IPS-11a (cell line): ENCODE measurements around the gene GNA15.
"Not testable (repeated sequence)": the region's sequence is repeated elsewhere in the genome, so short reads cannot be mapped to it uniquely, and the experiment has no call there.

Experiments
- H3K4me3 ChIP-seq: one replicate; pipeline ENCODE4 v1.5.1; 2013; ENCODE audit warnings: low read depth, low read length, control low read depth

Gene GNA15, protein sequence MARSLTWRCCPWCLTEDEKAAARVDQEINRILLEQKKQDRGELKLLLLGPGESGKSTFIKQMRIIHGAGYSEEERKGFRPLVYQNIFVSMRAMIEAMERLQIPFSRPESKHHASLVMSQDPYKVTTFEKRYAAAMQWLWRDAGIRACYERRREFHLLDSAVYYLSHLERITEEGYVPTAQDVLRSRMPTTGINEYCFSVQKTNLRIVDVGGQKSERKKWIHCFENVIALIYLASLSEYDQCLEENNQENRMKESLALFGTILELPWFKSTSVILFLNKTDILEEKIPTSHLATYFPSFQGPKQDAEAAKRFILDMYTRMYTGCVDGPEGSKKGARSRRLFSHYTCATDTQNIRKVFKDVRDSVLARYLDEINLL

DNA sequence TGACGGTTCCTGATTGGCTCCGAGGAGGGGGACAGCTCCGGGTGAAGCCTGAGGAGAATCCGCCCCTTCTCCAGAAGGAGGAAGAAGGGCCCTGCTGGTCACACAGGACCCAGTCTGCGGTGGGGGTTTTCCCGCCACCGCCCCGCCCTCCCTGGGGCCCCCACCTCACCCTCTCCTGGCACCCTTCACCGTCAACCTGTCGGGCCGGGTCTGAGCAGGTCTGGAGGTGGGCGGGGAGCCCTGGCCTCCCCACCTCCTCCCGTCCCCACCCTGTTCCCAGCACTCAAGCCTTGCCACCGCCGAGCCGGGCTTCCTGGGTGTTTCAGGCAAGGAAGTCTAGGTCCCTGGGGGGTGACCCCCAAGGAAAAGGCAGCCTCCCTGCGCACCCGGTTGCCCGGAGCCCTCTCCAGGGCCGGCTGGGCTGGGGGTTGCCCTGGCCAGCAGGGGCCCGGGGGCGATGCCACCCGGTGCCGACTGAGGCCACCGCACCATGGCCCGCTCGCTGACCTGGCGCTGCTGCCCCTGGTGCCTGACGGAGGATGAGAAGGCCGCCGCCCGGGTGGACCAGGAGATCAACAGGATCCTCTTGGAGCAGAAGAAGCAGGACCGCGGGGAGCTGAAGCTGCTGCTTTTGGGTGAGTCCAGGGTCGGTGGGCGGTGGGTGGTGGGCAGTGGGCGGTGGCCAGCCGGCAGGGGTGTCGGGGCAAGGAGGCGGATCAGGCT, at the start of gene GNA15:
Gene GNA15, plus strand, starts transcription at position 73 of the 723 bp plus-strand sequence. Its CDS starts 418 bp downstream, at position 491.
- no peak within 1 kb of the TSS for H3K4me3 ChIP-seq

DNA sequence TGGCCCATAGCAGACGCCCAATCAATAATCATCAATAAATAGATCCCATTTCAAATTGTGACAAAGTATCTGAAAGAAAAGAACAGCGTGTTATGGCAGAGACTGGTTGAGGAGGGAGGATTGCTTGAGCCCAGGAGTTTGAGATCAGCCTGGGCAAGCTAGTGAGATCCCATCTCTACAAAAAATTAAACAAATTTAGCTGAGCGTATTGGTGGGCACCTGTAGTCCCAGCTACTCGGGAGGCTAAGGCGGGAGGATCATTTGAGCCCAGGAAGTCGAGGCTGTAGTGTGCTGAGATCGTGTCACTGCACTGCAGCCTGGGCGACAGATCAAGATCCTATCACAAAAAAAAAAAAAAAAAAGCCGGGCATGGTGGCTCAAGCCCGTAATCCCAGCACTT, 48.1 kb upstream of the GNA15 start:
- no peak overlapping the region for H3K4me3 ChIP-seq

DNA sequence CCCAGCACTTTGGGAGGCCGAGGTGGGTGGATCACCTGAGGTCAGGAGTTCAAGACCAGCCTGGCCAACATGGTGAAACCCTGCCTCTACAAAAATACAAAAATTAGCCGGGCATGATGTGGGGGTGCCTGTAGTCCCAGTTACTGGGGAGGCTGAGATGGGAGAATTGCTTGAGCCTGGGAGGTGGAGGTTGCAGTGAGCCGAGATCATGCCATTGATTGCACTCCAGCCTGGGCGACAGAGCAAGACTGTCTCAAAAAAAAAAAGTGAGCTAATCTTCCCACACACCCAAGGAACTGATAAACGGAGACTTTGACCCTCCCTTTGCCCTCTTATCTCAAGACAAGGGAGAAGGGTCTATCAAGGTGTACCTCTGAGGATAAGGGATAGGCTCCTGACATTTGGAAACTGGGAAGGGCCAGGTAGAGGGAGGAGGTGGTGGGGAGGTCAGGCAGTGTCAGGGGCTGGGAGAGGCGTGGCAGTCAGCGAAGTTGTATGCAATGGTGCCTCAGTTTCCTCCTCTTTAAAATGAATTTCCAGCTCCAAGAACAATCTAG, 46.5 kb upstream of the GNA15 start:
- not testable (repeated sequence) for H3K4me3 ChIP-seq

DNA sequence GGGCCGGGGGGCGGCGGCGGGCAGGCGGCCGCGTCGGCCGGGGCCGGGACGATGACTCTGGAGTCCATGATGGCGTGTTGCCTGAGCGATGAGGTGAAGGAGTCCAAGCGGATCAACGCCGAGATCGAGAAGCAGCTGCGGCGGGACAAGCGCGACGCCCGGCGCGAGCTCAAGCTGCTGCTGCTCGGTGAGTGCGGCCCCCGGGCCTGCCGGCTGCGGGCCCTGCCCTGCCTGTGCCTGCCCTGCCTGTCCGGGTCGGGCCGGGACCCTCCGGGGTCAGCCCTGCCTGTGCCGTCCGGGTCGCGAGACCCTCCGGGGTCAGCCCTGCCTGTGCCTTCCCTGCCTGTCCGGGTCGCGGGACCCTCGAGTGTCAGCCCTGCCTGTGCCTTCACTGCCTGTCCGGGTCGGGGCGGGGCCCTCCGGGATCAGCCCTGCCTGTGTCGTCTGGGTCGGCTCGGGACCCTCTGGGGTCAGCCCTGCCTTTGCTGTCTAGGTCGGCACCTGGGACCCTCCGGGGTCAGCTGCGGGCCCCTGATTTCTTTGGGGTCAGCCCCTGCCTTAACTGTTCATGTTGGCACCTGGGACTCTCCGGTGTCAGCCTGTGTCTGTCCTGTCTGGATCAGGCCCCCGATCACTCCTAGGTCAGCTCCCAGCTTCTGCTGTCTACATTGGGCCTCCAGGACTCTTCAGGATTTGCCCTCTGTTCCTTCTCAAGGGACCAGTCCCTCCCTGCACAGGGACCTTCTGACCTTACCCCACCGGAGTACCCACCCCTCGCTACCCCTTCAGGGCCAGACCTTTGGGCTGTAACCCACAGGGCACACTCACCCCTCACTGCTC, 41.0 kb upstream of the GNA15 start:
- peak overlapping the region; percentile 83 for H3K4me3 ChIP-seq

DNA sequence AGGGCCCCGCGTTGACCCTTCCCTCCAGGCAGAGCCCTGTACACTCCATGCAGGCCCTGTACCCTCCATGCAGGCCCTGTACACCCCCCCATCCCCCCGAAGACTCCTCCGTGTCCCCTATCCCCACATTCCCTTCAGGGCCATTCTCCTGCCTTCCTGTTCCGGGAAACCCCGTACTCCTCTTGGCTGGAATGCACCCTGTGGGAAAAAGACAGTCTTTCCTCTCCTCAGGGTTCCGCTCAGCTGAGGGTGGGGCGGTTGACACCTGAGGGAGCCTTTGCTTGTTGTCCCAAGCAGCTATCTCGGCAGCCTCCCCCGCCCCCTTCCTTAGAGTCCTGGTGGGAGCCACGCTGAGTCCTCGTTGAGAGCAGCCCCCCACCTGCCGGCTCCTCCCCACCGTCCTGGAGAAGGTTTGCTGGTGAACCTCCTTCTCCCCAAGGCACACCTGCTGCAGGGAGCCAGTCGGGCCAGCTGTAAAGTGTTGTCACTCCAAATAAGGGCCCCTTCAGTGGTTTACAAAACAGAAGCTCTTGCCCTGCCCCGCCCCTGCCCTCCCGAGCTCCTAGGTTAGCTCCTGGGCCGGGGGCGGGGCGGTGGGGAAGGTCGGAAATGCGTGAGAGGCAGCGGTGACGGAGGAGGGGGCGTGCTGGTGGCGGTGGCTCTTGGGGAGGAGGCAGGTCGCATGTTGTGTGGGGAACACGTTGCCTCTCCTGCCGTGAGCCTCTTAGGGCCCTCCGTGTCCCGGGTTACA, 40.2 kb upstream of the GNA15 start:
- H3K4me3 ChIP-seq, result peak overlapping the region; percentile 83

DNA sequence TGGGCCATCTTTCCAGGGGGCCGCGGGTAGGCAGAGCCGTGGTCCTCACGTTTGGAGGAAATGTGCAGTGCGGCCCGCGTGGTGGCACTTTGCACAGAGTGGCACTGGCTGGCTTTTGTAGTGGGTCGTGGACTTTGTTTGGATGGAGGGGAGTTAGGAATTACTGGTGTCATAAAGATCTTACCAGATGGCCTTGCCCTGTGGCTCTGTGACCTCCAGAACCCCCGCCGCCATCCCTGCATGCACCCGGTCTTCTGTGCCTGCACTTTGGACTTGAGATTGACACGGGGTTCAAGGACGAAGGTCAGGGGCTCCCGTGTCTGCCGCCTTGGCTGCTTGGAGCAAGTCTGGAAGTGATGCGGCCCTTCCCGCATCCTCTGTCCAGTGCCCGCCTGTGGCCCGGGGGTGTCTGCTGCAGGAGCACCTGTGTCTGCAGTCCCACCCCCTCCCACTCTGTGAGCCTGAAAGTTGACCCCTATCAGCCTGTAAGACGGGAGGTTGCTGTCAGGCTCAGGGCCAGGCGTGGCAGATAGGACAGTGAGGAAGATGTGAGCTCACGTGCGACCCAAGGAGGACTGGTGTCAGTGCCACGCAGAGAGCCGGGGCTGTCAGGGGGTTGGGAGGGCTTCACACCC, 39.4 kb upstream of the GNA15 start:
- H3K4me3 ChIP-seq, result peak overlapping the region; percentile 6

DNA sequence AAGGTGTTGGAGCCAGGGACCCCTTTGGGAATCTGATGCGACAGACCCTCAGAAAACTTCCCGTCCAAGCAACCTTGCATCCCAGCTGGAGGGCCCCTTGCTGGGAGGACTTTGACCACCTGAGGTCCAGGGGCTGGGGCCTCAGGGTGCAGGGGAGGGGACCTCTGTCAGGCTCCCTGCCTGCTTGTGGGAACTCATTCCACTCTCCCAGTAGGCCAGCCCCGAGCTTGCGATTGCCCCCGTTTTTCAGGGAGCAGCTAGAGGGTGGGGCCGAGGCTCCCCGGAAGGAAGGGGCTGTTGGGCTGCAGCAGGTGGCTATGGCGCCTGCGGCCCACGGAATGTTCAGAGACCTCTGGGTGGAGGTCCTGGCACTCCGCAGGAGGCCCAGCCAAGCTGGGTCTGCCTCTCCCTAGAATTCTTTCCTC, 38.9 kb upstream of the GNA15 start:
- no peak overlapping the region for H3K4me3 ChIP-seq

DNA sequence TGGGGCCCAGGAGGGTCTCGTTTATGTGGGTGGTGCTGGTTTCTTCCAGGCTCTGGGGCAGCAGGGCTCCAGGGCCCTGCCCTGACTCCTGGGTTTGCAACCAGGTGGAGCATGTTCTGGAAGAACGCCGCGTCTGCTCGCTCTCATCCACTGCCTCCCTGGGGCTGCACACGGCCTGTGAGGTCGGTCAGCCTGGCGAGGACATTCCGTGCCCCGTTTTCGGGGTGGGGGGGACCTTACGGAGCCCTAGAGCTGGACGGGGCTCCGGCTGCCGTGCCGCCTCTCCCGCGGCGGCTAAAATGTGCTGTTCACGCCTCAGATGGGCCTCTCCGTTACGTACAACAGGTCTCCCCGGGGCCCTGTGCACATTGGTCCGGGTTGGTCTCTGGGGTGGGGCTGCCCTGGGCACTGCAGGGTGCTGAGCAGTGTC, 38.4 kb upstream of the GNA15 start:
- H3K4me3 ChIP-seq, result no peak overlapping the region

DNA sequence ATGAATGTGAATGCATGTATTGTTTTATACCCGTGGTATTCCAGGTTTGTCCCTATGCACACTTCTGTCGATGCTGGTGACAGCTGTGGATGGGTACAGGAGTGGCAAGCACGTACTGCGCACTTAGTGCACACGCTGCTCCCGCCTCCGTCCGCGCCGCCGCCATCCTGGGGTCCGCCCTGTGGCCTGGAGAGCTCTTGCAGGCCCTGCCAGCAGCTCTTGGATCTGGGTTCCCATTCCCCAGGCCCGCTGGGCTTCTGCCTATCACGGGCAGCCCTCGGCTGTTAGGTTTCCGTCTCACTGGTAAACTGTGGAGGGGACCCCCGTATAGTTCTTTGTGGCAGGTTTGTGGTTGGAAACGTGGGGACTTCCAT, 37.7 kb upstream of the GNA15 start:
- H3K4me3 ChIP-seq, result no peak overlapping the region

DNA sequence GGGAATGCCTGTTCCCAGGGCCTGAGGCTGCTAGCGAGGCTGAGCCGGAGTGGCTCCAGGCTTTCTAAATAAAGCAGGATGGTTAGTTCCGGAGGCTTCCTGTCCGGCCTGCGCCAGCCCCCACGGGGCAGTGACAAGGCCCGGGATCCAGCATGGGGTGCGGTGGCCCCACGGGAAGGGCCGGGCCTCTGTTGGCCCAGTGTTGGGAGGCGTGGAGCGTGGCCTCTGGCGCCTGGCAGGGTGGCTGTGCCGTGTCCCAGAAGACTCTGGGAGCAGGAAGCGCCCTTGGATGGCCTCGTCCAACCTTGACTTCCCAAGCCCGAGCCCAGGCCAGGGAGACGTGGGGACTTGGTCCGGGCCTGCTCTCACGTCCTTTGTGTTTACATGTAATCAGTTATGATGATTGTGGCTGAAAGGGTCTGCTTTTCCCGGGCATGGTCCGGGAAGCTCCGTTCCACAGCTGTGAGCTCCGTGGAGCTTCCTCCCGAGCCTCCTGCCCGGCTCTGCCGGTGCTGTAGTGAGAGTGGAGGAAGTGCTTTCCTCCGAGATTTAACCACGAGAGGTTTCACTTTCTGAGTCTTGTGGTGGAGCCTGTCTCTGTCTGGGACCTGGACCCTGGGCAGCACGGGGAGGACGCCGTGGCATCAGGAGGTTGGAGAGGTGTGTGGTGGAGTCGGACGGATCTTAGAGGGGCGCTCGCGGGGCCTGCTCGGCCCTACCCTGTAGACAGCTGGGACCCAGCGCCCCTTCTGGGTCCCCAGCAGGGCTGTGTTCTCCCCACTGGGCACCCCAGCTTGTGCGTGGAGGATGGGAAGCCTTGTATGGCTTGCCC, 37.1 kb upstream of the GNA15 start:
- H3K4me3 ChIP-seq, result no peak overlapping the region

DNA sequence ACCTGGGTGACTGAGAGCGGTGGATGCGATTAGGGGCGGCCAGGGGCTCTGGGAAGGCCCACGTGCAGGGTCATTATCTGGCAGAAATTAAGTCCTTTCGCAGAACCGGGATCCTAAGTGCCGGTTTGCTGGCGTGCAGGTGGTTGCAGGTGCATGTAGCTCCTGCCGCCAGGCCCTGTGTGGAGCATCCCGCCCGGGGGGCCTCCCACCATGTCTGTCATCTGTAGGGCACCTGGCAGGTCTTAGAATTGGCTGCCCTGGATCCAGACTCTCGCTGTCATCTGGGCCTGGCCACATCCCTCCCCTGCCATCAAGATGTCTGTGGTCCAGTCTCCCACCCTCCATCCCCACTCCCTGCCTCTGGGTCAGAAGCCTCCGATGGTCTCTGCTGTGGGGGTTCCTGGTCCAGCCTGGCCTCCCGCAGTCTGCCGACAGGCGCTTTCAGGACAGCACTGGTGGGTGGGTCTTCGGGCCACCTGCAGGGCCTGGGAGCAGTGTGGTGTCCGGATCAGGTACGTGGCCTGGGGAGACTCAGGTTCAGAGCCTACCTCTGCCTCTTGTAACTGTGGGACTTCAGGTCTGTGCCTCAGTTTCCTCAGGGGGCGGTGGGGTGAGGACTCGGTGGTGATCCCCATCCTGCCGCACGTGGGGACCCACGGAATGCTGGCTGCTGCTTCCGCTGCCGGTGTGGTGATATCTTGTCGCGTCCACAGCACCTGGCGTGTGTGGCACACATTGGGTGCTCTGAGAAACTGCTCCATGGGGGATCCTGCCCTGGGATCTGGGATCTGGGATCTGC, 36.3 kb upstream of the GNA15 start:
- no peak overlapping the region for H3K4me3 ChIP-seq

DNA sequence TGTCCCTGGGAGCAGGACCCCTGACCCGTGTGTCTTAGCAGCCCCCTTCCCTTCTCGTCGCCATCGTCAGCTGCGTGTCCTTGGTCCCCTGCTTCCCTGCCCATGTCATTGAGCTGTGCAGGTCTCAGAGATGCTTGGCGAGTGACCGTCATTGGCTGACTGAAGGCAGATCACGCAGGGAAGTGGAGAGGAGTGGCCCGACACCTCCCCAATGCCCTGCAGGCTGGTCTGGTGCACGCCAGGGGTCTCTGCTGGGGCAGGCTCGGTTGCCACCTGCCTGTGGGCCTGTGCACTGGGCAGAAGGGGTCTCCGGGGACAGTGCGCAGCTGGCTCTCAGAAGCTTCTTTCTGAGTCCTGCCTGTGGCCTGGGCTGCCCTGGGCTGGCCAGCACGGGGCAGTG, 35.5 kb upstream of the GNA15 start:
- no peak overlapping the region for H3K4me3 ChIP-seq

DNA sequence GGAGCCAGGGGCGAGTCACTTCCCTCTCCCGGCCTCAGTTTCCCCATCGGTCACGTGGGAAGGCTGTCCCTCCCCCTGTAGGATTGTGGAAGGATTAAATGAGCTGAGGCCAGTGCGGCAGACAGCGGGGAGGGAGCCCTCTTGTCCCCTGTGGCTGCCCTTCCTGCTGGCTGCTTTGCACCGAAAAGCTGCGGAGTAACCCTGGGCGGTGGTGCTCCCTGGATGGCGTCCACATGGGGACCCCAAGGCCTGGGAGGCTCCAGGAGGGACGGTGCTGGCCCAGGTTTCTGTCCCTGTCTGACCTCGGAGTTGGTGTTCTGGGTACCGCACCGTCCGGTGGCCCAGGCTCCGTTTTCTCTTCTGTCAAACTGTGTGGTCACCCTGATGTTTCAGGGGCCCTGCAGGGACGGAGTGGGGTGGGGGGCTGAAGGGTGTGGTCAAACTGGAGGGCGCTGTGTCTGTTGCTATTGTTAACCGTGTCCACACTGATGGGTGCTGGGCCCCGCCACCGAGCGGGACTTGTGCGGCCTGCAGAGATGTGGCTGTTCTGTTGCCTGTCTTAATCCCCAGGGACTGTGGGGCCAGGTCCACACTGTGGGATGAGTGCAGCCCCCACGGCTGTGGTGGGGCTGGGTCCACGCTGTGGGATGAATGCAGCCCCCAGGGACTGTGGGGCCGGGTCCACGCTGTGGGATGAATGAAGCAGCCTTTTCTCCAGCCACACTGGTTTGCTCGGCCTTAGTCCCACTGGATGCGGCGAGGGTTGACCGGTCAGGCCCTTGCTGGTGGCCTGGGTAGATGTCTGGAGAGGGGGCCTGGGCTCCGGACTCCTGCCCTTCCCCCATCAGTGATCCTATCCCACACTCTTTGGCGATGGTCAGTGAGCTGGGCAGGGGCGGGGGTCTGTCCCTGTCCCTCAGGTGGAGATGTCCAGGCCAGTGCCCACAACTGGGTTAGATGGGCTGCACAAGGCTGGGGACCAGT, 34.8 kb upstream of the GNA15 start:
- H3K4me3 ChIP-seq, result no peak overlapping the region

DNA sequence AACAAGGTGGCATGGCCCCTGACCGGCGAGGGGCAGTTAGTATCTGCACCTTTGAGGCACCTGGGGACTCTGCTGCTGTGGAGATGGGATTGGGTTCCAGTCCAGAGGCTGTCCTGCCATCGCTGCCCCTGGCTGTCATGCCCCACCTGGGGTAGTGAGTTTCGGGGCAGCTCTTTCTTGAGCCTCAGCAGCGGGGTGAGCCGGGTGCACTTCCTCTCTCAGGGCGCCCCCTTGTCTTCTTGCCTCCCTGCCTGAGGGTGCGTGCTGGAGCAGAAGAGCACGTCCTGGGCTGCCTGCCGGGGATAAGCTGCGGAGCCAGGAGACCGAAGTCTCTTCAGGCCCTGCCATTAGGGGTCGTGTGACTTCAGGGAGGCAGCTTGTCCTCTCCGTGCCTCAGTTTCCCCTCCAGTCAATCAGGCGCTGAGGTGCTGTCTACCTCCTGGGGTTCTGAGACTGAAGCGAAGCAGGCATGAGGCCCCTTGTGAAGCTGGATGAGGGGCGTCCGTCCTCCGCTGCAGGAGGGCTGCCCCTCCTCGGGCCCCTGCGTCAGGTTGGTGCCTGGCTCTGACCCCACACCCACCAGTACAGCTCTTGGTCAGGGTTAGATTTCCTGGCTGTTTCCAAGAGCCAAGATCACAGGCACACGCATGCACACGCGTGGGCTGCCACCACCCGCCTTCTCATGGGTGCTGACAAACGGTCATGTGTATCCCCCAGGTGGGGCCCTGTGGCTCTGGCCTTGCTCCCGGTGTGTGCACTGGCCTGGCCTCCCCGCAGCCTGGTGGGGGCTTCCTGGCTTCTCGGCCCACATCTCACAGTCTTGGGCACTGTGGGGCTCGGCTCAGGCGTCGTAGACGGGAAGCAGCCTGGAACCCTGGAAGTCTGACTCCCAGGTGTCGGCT, 33.3 kb upstream of the GNA15 start:
- no peak overlapping the region for H3K4me3 ChIP-seq

DNA sequence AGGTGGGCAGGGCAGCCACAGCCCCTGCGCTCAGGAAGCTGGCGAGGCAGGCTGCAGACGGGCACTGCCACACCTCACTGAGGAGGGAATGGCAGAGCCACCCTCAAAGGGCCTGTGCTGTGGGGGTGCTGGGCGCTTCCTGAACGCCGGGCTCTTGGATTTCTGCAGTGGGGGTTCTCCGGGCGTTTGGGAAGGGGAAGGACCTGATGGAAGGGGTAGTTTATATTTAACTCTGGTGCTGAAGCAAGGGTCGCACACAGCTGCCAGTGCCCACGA, 31.2 kb upstream of the GNA15 start:
- H3K4me3 ChIP-seq, result no peak overlapping the region
